HepG2 (cell line): ENCODE results near the gene PPME1. TPM values are rescaled to one million over a fixed set of nuclear protein-coding genes. Genes with fewer than 3 reads are reported as not detected.

Source experiments
- ATAC-seq: fragments of 200-7000 bp; cut with Tn5 transposase; 3 replicates; pipeline ENCODE4 v1.9.1; 2020; ENCODE audit warnings: mild to moderate bottlenecking, moderate library complexity
- BruUV-seq: library from RNA; stranded (reverse); fragments of 400-500 nt; replicated peaks from 2 replicates; lab custom pipeline; 2021; lab: Mats Ljungman, UMichigan
- CTCF ChIA-PET: fragments of 300-600 bp; formaldehyde crosslinking; extraction: SDS; loops from one replicate; lab custom pipeline; 2021; ENCODE audit warnings: low total read pairs, inconsistent platforms, low intra/inter-chr PET ratio; lab: Yijun Ruan, JAX
- POLR2A ChIA-PET: fragments of 350-600 bp; sonication (Branson Sonifier 250); formaldehyde crosslinking; loops from one replicate; lab custom pipeline; 2020; ENCODE audit warnings: antibody characterized with exemption, inconsistent platforms; lab: Yijun Ruan, JAX
- DNase-seq: peaks from one replicate; pipeline ENCODE4 v3.0.0-alpha.2; 2015; ENCODE audit warnings: low spot score
- FAIRE-seq: peaks from 3 replicates; lab custom pipeline; 2011; peaks lifted over from hg19 to GRCh38; lab: Jason Lieb, UNC
- H2AFZ ChIP-seq: one replicate; pipeline ENCODE4 v1.6.1; 2011; ENCODE audit warnings: low read length, inconsistent platforms
- H3K27ac ChIP-seq: fragments of 300-600 bp; 3 replicates; pipeline ENCODE4 v1.8.0; 2011; ENCODE audit warnings: mixed run types, mild to moderate bottlenecking, mixed read lengths, low read length, inconsistent platforms; ENCODE audit not compliant: insufficient read depth; ENCODE audit errors: extremely low read length
- H3K27me3 ChIP-seq, 2 experiments: fragments of 200-600 bp in 1 of 2; 2 replicates in 1 of 2; 3 replicates in 1 of 2; pipeline versions ENCODE4 v1.6.0 to v1.8.0; 2011; ENCODE audit warnings: low read length in 2 of 2, mild to moderate bottlenecking in 2 of 2, moderate library complexity in 2 of 2, inconsistent platforms in 1 of 2; ENCODE audit not compliant: insufficient read depth in 2 of 2, control insufficient read depth in 1 of 2
- H3K36me3 ChIP-seq, 2 experiments: fragments of 200-600 bp in 1 of 2; replicated peaks in 1 of 2; 2 replicates in 1 of 2; 3 replicates in 1 of 2; pipeline versions ENCODE4 v1.5.1 to v1.8.0; 2011; ENCODE audit warnings: low read length in 2 of 2, inconsistent platforms in 1 of 2; ENCODE audit not compliant: insufficient read depth in 2 of 2, control insufficient read depth in 1 of 2
- H3K4me1 ChIP-seq: 2 replicates; pipeline ENCODE4 v1.5.1; 2012; ENCODE audit warnings: low read length, inconsistent platforms; ENCODE audit not compliant: insufficient read depth
- H3K4me2 ChIP-seq: 2 replicates; pipeline ENCODE4 v1.6.0; 2011; ENCODE audit warnings: low read depth, low read length, inconsistent platforms
- H3K4me3 ChIP-seq, 3 experiments: fragments of 200-600 bp in 1 of 3; sonication (generic), shearing (Covaris generic) in 1 of 3; replicated peaks in 1 of 3; 2 replicates each; pipeline ENCODE4 v1.5.1; 2011 to 2016; ENCODE audit warnings: low read length in 3 of 3, inconsistent platforms in 2 of 3, low read depth in 2 of 3, mild to moderate bottlenecking in 2 of 3, control low read depth in 1 of 3, mixed read lengths in 1 of 3; ENCODE audit not compliant: insufficient read depth in 1 of 3
- H3K79me2 ChIP-seq: one replicate; pipeline ENCODE4 v1.6.1; 2011; ENCODE audit warnings: low read length, inconsistent platforms; ENCODE audit not compliant: insufficient read depth
- H3K9ac ChIP-seq: 2 replicates; pipeline ENCODE4 v1.6.0; 2011; ENCODE audit warnings: mild to moderate bottlenecking, low read depth, low read length, inconsistent platforms; ENCODE audit not compliant: insufficient read depth
- H3K9me3 ChIP-seq: 2 replicates; pipeline ENCODE4 v1.5.1; 2012; ENCODE audit warnings: mild to moderate bottlenecking, low read length
- H4K20me1 ChIP-seq: 2 replicates; pipeline ENCODE4 v1.6.0; 2011; ENCODE audit warnings: inconsistent platforms, mild to moderate bottlenecking, low read length, moderate library complexity; ENCODE audit not compliant: insufficient read depth
- ARNTL ChIP-seq: sonication (generic); formaldehyde crosslinking; IDR thresholded peaks from 2 replicates; pipeline ENCODE4 v1.4.0; 2020; ENCODE audit warnings: mild to moderate bottlenecking, missing genetic modification reagents
- CCDC6 ChIP-seq: sonication (generic); formaldehyde crosslinking; IDR thresholded peaks from 2 replicates; pipeline ENCODE4 v1.8.1; 2022; ENCODE audit warnings: mild to moderate bottlenecking, missing genetic modification reagents, moderate library complexity
- POGZ ChIP-seq: sonication (generic); formaldehyde crosslinking; IDR thresholded peaks from 2 replicates; pipeline ENCODE4 v1.4.0; 2020; ENCODE audit warnings: mild to moderate bottlenecking, missing genetic modification reagents
- SKI ChIP-seq: fragments of 450-650 bp; IDR thresholded peaks from one replicate; pipeline ENCODE4 v1.6.1; 2018; ENCODE audit warnings: mild to moderate bottlenecking; ENCODE audit not compliant: partially characterized antibody
- SOX13 ChIP-seq, 3 experiments: fragments of 450-650 bp in 1 of 3; sonication (generic) in 1 of 3; formaldehyde crosslinking in 1 of 3; IDR thresholded peaks in 2 of 3; conservative IDR thresholded peaks in 1 of 3; 2 replicates each; pipeline versions ENCODE4 v1.5.0 to v1.6.1; 2016 to 2020; ENCODE audit warnings: antibody characterized with exemption in 1 of 3, mild to moderate bottlenecking in 1 of 3, missing compliant biosample characterization in 1 of 3, missing genetic modification reagents in 1 of 3, moderate library complexity in 1 of 3
- SUZ12 ChIP-seq: fragments of 150-350 bp; IDR thresholded peaks from 2 replicates; pipeline ENCODE4 v1.6.1; 2014; ENCODE audit warnings: low read depth, low read length
- TBL1XR1 ChIP-seq: fragments of 150-350 bp; IDR thresholded peaks from 2 replicates; pipeline ENCODE4 v1.6.1; 2014; ENCODE audit warnings: borderline replicate concordance, low read length; ENCODE audit not compliant: partially characterized antibody
- ZBTB7B ChIP-seq: sonication (generic); formaldehyde crosslinking; IDR thresholded peaks from 2 replicates; pipeline ENCODE4 v1.4.0; 2020; ENCODE audit warnings: missing genetic modification reagents
- ZNF253 ChIP-seq: sonication (generic); formaldehyde crosslinking; IDR thresholded peaks from 2 replicates; pipeline ENCODE4 v1.8.0; 2022; ENCODE audit warnings: mild to moderate bottlenecking, missing genetic modification reagents, borderline replicate concordance
- ZNF333 ChIP-seq: sonication (generic); formaldehyde crosslinking; IDR thresholded peaks from 2 replicates; pipeline ENCODE4 v1.4.0; 2020; ENCODE audit warnings: mild to moderate bottlenecking, missing genetic modification reagents, borderline replicate concordance
- ZNF335 ChIP-seq: sonication (generic); formaldehyde crosslinking; IDR thresholded peaks from 2 replicates; pipeline ENCODE4 v1.4.0; 2020; ENCODE audit warnings: missing genetic modification reagents
- ZNF589 ChIP-seq: sonication (generic); formaldehyde crosslinking; conservative IDR thresholded peaks from 2 replicates; pipeline ENCODE4 v1.8.0; 2022; ENCODE audit warnings: mild to moderate bottlenecking, moderate library complexity, missing genetic modification reagents
- ZNF790 ChIP-seq: sonication (generic); formaldehyde crosslinking; IDR thresholded peaks from 2 replicates; pipeline ENCODE4 v1.8.0; 2022; ENCODE audit warnings: missing genetic modification reagents, mild to moderate bottlenecking, borderline replicate concordance
- ZSCAN31 ChIP-seq: sonication (generic); formaldehyde crosslinking; IDR thresholded peaks from 2 replicates; pipeline ENCODE4 v1.5.0; 2020; ENCODE audit warnings: low read depth, mild to moderate bottlenecking, missing genetic modification reagents
- WGBS: methylation state at CpG from one replicate; pipeline ENCODE4 v1.1.6; 2017; ENCODE audit warnings: low lambda C conversion rate; 5-methylcytosine and 5-hydroxymethylcytosine counted together
- in situ Hi-C: cut with HindIII; loops from 2 replicates; pipeline ENCODE4 v1.10.0; 2017; ENCODE audit warnings: low pct_unique_long_range_greater_than_20kb; ENCODE audit not compliant: extremely low pct_ligation_motif_present
- intact Hi-C: fragments of 100-400 bp; cut with micrococcal nuclease; formaldehyde crosslinking; loops from one replicate; pipeline ENCODE4 v1.10.0; 2022; ENCODE audit not compliant: unreplicated experiment
- polyA plus RNA-seq, 8 experiments: library from polyadenylated mRNA; depleted of rRNA in 3 of 8; stranded (reverse) in 7 of 8; unstranded in 1 of 8; fragments of >200 nt; fragmentation: Illumina TruSeq in 4 of 8; extraction: Trizol in 4 of 8; gene quantifications; 2 replicates each; pipeline versions ENCODE4 v1.2.1 to v1.2.3, GENCODE V29; 2011 to 2016; ENCODE audit warnings: low read depth in 4 of 8, missing spikeins in 1 of 8, mixed read lengths in 1 of 8; ENCODE audit not compliant: insufficient read depth in 1 of 8
- total RNA-seq, 5 experiments: library from RNA; depleted of rRNA; stranded (reverse); fragments of >200 nt; fragmentation: Illumina TruSeq; extraction: Trizol; gene quantifications; 2 replicates each; pipeline ENCODE4 v1.2.3, GENCODE V29; 2016; ENCODE audit warnings: low read depth in 1 of 5
- TF ChIP-seq, protein P1 (sequence below): sonication (generic); formaldehyde crosslinking; IDR thresholded peaks from 2 replicates; pipeline ENCODE4 v1.5.0; 2020; ENCODE audit warnings: missing genetic modification reagents
- TF ChIP-seq, protein P2 (sequence below): sonication (generic); formaldehyde crosslinking; conservative IDR thresholded peaks from 2 replicates; pipeline ENCODE4 v1.8.1; 2023; ENCODE audit warnings: missing genetic modification reagents

Gene PPME1
- total and polyA plus RNA-seq, 2 of the 13 experiments (the other 11 are each of a cell fraction or from before 2014, with no cell fraction given): 31.3 to 56.0 TPM

DNA sequence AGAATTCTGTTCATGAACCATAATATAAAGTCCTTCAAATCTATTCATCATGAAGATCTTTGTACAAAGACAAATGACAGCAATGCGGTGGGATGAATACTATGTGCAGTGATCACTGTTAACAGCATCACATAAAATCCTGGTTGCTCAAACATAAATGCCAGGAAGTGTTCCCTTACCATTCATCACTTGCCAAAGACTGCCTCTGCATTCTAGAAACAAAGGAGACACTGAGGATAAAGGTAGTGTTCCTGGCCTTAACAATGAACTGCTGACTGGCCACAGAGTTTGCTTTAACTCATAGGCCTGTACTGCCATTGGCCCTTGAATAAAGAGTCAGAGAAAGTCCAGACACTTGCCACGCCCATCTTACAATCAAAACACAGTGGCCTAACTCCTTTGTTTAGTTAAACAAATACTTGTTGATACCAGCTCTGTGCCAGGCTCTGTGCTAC, 29.8 kb upstream of the PPME1 start:
- Histone ChIP-seq H3K9me3 (no peaks in the 10 kb centered on the region), H3K36me3 (peaks cover 0 to 3% of the 10 kb centered on the region in 2 experiments; a peak in 1 of 5 replicates), H3K4me1 (peaks cover 32% of the 10 kb centered on the region), H2AFZ (no peak overlapping the region), H3K4me2 (no peak overlapping the region), H4K20me1 (no peaks in the 10 kb centered on the region), H3K9ac (no peak overlapping the region), H3K27ac (no peak overlapping the region), H3K4me3 (no peak overlapping the region), H3K27me3 (no peaks in the 10 kb centered on the region), H3K79me2 (no peaks in the 10 kb centered on the region)
- ATAC-seq (no peak), DNase-seq (peak; percentile 53), FAIRE-seq (no peak)
- in situ Hi-C loops (no loop called here), intact Hi-C loops (no loop called here)
- CTCF ChIA-PET: no interaction called here
- no TSS peak for BruUV-seq
- TF ChIP-seq SOX13 (IDR thresholded peaks at IDR 0.05) (no peak), SOX13 (CRISPR knock-in tag; conservative IDR thresholded peaks at IDR 0.05 in 1 of 2, IDR thresholded peaks at IDR 0.05 in 1 of 2) (peak in 1 of 2 experiments; percentile 40; a peak in 1 of 4 replicates), ZNF790 (no peak), ZNF589 (CRISPR knock-in tag) (no peak), ZSCAN31 (CRISPR knock-in tag) (no peak)
- 95% methylated on average over 2 of the region's 2 CpGs for WGBS
- POLR2A ChIA-PET: no interaction called here

DNA sequence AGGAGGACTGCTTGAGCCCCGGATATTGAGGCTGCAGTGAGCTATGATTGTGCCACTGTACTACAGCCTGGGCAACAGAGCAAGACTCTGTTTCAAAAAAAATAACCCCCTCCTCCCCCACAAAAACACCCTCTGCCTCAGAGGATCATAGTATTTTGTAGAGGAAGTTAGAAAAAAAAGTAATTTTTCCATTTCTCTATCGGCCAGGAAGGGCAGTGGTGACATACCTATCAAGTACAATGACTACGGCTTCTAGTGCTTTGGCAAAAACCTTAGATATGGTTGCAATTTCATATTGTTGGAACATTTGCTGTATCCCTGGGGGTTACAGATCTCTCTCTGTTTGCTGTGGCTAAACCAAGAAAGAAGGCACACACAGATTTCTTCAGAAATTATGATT, 29.2 kb upstream of the PPME1 start:
- Histone ChIP-seq H3K4me1 (peaks cover 32% of the 10 kb centered on the region), H3K4me3 (no peak overlapping the region), H3K79me2 (no peaks in the 10 kb centered on the region), H3K9me3 (no peaks in the 10 kb centered on the region), H2AFZ (no peak overlapping the region), H3K4me2 (no peak overlapping the region), H4K20me1 (no peaks in the 10 kb centered on the region), H3K36me3 (no peaks in the 10 kb centered on the region), H3K27ac (no peak overlapping the region), H3K27me3 (no peaks in the 10 kb centered on the region), H3K9ac (no peak overlapping the region)
- no TSS peak for BruUV-seq
- ATAC-seq (no peak), FAIRE-seq (no peak), DNase-seq (no peak)
- POLR2A ChIA-PET: no interaction called here
- CTCF ChIA-PET: no interaction called here
- in situ Hi-C loops: no loop called here
- intact Hi-C loops: no loop called here
- WGBS: 94% methylated on average over 3 of the region's 3 CpGs
- TF ChIP-seq, protein P1, sequence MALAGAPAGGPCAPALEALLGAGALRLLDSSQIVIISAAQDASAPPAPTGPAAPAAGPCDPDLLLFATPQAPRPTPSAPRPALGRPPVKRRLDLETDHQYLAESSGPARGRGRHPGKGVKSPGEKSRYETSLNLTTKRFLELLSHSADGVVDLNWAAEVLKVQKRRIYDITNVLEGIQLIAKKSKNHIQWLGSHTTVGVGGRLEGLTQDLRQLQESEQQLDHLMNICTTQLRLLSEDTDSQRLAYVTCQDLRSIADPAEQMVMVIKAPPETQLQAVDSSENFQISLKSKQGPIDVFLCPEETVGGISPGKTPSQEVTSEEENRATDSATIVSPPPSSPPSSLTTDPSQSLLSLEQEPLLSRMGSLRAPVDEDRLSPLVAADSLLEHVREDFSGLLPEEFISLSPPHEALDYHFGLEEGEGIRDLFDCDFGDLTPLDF (CRISPR knock-in tag): no peak
- TF ChIP-seq, protein P2, sequence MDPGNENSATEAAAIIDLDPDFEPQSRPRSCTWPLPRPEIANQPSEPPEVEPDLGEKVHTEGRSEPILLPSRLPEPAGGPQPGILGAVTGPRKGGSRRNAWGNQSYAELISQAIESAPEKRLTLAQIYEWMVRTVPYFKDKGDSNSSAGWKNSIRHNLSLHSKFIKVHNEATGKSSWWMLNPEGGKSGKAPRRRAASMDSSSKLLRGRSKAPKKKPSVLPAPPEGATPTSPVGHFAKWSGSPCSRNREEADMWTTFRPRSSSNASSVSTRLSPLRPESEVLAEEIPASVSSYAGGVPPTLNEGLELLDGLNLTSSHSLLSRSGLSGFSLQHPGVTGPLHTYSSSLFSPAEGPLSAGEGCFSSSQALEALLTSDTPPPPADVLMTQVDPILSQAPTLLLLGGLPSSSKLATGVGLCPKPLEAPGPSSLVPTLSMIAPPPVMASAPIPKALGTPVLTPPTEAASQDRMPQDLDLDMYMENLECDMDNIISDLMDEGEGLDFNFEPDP (CRISPR knock-in tag): no peak
- TF ChIP-seq ZNF333 (CRISPR knock-in tag) (no peak), ZNF335 (no peak), ZNF589 (CRISPR knock-in tag) (no peak), SUZ12 (no peak), TBL1XR1 (no peak), CCDC6 (CRISPR knock-in tag) (no peak), ZBTB7B (CRISPR knock-in tag) (no peak), ARNTL (CRISPR knock-in tag) (no peak), ZNF253 (CRISPR knock-in tag) (no peak), SKI (no peak), POGZ (CRISPR knock-in tag) (no peak)
